Gastrocnemius medialis (tissue), 4 donors: Measurements from ENCODE around the gene KIF11. TPM values are rescaled to one million over a fixed set of nuclear protein-coding genes. Genes with fewer than 3 reads are reported as not detected.

ENCODE experiments used
- ATAC-seq, 2 donors: fragments of 150-250 bp; one replicate each; pipeline ENCODE4 v1.9.1; 2016
- DNase-seq, 2 donors: peaks; one replicate each; pipeline ENCODE4 v3.0.0-alpha.2; 2019
- H3K27ac ChIP-seq, 4 donors: fragments of 200-600 bp; sonication (generic); 1 replicate in 1 of 4; 2 replicates in 3 of 4; pipeline ENCODE4 v1.5.1; 2016 to 2018; ENCODE audit warnings: mild to moderate bottlenecking in 2 of 4, moderate library complexity in 1 of 4
- H3K27me3 ChIP-seq, 3 donors: fragments of 200-600 bp; sonication (generic) in 2 of 3; 1 replicate in 1 of 3; 2 replicates in 2 of 3; pipeline versions ENCODE4 v1.5.1 to v1.6.0; 2016 to 2019; ENCODE audit warnings: mild to moderate bottlenecking in 1 of 3, moderate library complexity in 1 of 3
- H3K36me3 ChIP-seq, 2 donors: fragments of 200-600 bp; sonication (generic) in 1 of 2; one replicate each; pipeline ENCODE4 v1.5.1; 2017 to 2018
- H3K4me1 ChIP-seq, 2 donors: fragments of 200-600 bp; sonication (generic) in 1 of 2; one replicate each; pipeline ENCODE4 v1.5.1; 2016 to 2017; ENCODE audit warnings: mild to moderate bottlenecking in 2 of 2
- H3K4me3 ChIP-seq, 4 donors: fragments of 200-600 bp; sonication (generic) in 3 of 4; 1 replicate in 1 of 4; 2 replicates in 3 of 4; pipeline ENCODE4 v1.5.1; 2016 to 2019; ENCODE audit warnings: mild to moderate bottlenecking in 2 of 4
- H3K9me3 ChIP-seq, 3 donors: fragments of 200-600 bp; sonication (generic) in 2 of 3; 1 replicate in 1 of 3; 2 replicates in 2 of 3; pipeline ENCODE4 v1.5.1; 2016 to 2019
- POLR2A ChIP-seq, 2 donors: fragments of 450-650 bp; IDR thresholded peaks; one replicate each; pipeline ENCODE4 v1.6.1; 2017; ENCODE audit warnings: antibody characterized with exemption in 2 of 2, mild to moderate bottlenecking in 2 of 2, moderate library complexity in 2 of 2
- in situ Hi-C, 4 donors: fragments of 200-750 bp; cut with MboI; loops; one replicate each; pipeline versions ENCODE4 v1.15.0 to v1.8.0; 2017; ENCODE audit warnings: low sequenced_read_pairs in 4 of 4
- intact Hi-C: fragments of 100-400 bp; cut with DNase I; formaldehyde crosslinking; loops from one replicate; pipeline ENCODE4 v1.15.1; 2023; ENCODE audit warnings: low total_unique reads
- total RNA-seq, 4 donors: library from RNA; depleted of rRNA; stranded (reverse); fragments of >200 nt; gene quantifications; one replicate each; pipeline versions ENCODE4 v1.1.0 to v1.2.3, GENCODE V29; 2016
- TF ChIP-seq, protein P1 (sequence below), 5 experiments: fragments of 450-650 bp in 3 of 5; fragments of 200-600 bp in 2 of 5; sonication (generic) in 2 of 5; IDR thresholded peaks in 4 of 5; conservative IDR thresholded peaks in 1 of 5; 1 replicate in 4 of 5; 2 replicates in 1 of 5; pipeline ENCODE4 v1.5.1; 2016 to 2019; ENCODE audit warnings: antibody characterized with exemption in 5 of 5, mild to moderate bottlenecking in 3 of 5, moderate library complexity in 3 of 5

KIF11 gene
- total RNA-seq, 4 donors from 2014 or later, result 0.05 to 0.76 (median 0.35) TPM

DNA sequence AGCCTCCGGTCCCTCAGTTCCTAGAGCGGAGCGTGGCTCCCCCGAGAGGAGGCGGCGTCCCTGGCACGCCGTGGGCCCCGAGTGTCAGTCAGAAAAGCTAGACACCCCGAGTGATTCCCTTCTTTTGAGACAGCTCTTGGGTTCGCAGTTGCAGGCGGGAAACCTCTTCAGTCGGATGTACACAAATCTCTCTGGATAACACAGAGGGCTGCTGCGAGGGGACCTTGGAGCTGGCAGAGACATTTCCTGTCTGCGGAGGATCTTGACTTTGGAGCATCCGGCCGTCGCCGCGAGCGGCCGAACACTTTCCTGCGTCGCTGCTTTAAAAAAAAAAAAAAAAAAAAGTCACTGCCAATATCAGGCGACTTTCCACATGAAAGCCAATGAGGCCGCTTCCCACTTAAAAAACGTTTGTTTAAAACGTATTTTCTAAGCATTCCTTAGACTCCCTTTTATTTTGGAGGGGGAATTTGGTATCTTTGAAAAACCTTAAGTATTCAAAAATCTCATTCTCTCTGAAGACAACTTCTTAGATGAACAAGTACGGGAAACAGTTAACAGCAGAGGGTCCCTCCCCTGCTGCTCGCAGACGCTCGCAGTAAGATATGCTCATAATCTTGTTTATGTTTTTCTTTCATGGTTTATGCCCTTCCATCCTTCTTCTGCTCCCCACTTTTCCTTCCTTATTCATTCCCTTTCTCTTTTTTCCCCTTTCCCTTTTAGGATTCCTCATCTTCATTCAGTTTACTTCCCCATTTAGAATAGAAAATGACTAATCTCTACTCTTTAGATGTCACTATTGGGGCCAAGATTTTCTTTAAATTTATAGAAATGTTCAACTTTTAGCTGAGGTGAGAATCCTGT, 106.8 kb downstream of the KIF11 start:
- peaks cover 33 to 57% (median 35%) of the 10 kb centered on the region in 3 donors for H3K27me3 ChIP-seq
- ATAC-seq (no peak), DNase-seq (no peak)
- no peaks in the 10 kb centered on the region for H3K9me3 ChIP-seq
- intact Hi-C loops (loop anchor here (10.0 kb wide), 1 partner anchor 125 kb away; no protein-coding TSS in a partner anchor), in situ Hi-C loops (no loop called here)
- H3K4me1 ChIP-seq, result peaks cover 0 to 8% of the 10 kb centered on the region in 2 donors
- peak overlapping the region; percentile 31 to 61 (median 46) for H3K4me3 ChIP-seq
- TF ChIP-seq, protein P1, sequence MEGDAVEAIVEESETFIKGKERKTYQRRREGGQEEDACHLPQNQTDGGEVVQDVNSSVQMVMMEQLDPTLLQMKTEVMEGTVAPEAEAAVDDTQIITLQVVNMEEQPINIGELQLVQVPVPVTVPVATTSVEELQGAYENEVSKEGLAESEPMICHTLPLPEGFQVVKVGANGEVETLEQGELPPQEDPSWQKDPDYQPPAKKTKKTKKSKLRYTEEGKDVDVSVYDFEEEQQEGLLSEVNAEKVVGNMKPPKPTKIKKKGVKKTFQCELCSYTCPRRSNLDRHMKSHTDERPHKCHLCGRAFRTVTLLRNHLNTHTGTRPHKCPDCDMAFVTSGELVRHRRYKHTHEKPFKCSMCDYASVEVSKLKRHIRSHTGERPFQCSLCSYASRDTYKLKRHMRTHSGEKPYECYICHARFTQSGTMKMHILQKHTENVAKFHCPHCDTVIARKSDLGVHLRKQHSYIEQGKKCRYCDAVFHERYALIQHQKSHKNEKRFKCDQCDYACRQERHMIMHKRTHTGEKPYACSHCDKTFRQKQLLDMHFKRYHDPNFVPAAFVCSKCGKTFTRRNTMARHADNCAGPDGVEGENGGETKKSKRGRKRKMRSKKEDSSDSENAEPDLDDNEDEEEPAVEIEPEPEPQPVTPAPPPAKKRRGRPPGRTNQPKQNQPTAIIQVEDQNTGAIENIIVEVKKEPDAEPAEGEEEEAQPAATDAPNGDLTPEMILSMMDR (IDR thresholded peaks at IDR 0.05 in 4 of 5, conservative IDR thresholded peaks at IDR 0.05 in 1 of 5), result no peak
- TF ChIP-seq POLR2A (IDR thresholded peaks at IDR 0.05), result no peak
- H3K36me3 ChIP-seq, result no peaks in the 10 kb centered on the region
- no peak overlapping the region for H3K27ac ChIP-seq

DNA sequence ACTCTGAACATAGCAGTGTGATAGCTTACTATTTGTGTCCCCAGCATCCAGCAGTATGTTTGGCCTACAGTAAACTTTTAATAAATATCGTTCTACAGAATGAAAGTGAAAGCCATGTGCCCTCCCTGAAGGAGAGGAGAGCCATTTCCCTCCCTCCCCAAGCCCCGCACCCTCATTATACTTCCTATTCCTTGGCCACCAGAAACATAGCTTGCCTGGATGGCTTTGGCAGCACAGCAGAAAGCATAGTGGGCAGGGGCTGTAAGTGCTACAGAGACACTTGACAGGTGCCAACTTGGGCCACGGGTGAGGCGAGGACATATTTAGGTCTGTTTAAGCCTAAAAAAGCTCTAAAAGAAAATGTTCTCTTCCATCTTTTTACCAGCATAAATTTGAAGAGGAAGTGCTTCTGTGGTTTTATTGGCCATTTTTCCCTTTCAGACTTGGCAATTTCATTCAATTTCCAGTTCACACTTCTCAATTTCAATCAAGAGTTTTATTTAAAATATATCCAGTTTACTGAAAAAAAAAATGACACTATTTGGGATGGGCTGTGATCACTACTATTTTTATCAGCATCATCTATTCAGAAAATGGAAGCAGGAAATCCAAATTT, 109.5 kb downstream of the KIF11 start:
- H3K27me3 ChIP-seq, result peaks cover 20 to 34% (median 26%) of the 10 kb centered on the region in 3 donors
- no peak for ATAC-seq
- no peak overlapping the region for H3K4me3 ChIP-seq
- H3K27ac ChIP-seq, result no peak overlapping the region
- intact Hi-C loops, result no loop called here
- H3K36me3 ChIP-seq, result no peaks in the 10 kb centered on the region
- no peak for DNase-seq
- TF ChIP-seq, protein P1 (IDR thresholded peaks at IDR 0.05 in 4 of 5, conservative IDR thresholded peaks at IDR 0.05 in 1 of 5), result no peak
- no peak for TF ChIP-seq POLR2A (IDR thresholded peaks at IDR 0.05)
- H3K9me3 ChIP-seq, result no peaks in the 10 kb centered on the region
- in situ Hi-C loops, result no loop called here
- H3K4me1 ChIP-seq, result peaks cover 0 to 8% of the 10 kb centered on the region in 2 donors

Other genes starting within 250 kb of the KIF11 start
- gene IDE, start 19.0 kb upstream of the KIF11 start, total RNA-seq, result 10 to 100 TPM; 41.2 to 71.0 (median 52.9) TPM
- gene HHEX, start 96.8 kb downstream of the KIF11 start, total RNA-seq, result 1 to 10 TPM in 1 of 4 donors, under 1 TPM in 2, not detected in 1; 0.82 to 1.8 (median 0.84) TPM